Osteoblast (primary cell): ENCODE data around the gene RARA. TPM values are rescaled to one million over a fixed set of nuclear protein-coding genes. Genes with fewer than 3 reads are reported as not detected.

ENCODE experiments used
- DNase-seq: peaks from one replicate; pipeline ENCODE4 v3.0.0; 2011; ENCODE audit warnings: low spot score, mixed read lengths; ENCODE audit not compliant: insufficient read length; ENCODE audit errors: missing footprints
- H2AFZ ChIP-seq: 2 replicates; pipeline ENCODE4 v1.6.0; 2011; ENCODE audit warnings: mild to moderate bottlenecking, low read length
- H3K27ac ChIP-seq: 2 replicates; pipeline ENCODE4 v1.5.1; 2011; ENCODE audit warnings: mild to moderate bottlenecking, low read depth, low read length, moderate library complexity
- H3K27me3 ChIP-seq: 2 replicates; pipeline ENCODE4 v1.6.0; 2012; ENCODE audit warnings: mild to moderate bottlenecking, control low read depth, inconsistent platforms, low read length, moderate library complexity; ENCODE audit not compliant: insufficient read depth
- H3K36me3 ChIP-seq: 2 replicates; pipeline ENCODE4 v1.5.1; 2011; ENCODE audit warnings: mild to moderate bottlenecking, low read length, control low read depth, moderate library complexity; ENCODE audit not compliant: insufficient read depth
- H3K4me1 ChIP-seq: 2 replicates; pipeline ENCODE4 v1.5.1; 2011; ENCODE audit warnings: mild to moderate bottlenecking, low read length, control low read depth, moderate library complexity; ENCODE audit not compliant: insufficient read depth
- H3K4me2 ChIP-seq: 2 replicates; pipeline ENCODE4 v1.6.0; 2011; ENCODE audit warnings: mild to moderate bottlenecking, low read length; ENCODE audit not compliant: insufficient read depth
- H3K4me3 ChIP-seq: fragments of 200-600 bp; sonication (generic); 3 replicates; pipeline ENCODE4 v1.5.1; 2012; ENCODE audit warnings: mild to moderate bottlenecking, low read length, inconsistent platforms; ENCODE audit not compliant: insufficient read depth
- H3K79me2 ChIP-seq: 2 replicates; pipeline ENCODE4 v1.6.0; 2012; ENCODE audit warnings: mild to moderate bottlenecking, low read length, control low read depth, inconsistent platforms; ENCODE audit not compliant: insufficient read depth
- H3K9me3 ChIP-seq: 2 replicates; pipeline ENCODE4 v1.5.1; 2011; ENCODE audit warnings: low read depth, low read length, control low read depth
- H4K20me1 ChIP-seq: 2 replicates; pipeline ENCODE4 v1.6.0; 2012; ENCODE audit warnings: mild to moderate bottlenecking, low read length, control low read depth; ENCODE audit not compliant: insufficient read depth
- CTCF ChIP-seq: IDR thresholded peaks from 2 replicates; pipeline ENCODE4 v1.5.1; 2011; ENCODE audit warnings: mild to moderate bottlenecking, low read depth, low read length, moderate library complexity; ENCODE audit errors: extremely low read depth
- total RNA-seq: library from RNA; depleted of rRNA; stranded (reverse); fragments of >200 nt; gene quantifications from 2 replicates; pipeline ENCODE4 v1.2.3, GENCODE V29; 2012

The RARA gene
- total RNA-seq, 1 donor: 31.1 TPM

GRCh38 chr17:40314584-40314956 lies 5.6 kb downstream of the RARA start:
- Histone ChIP-seq H3K4me2 (peak overlapping the region; percentile 56), H3K27me3 (no peaks in the 10 kb centered on the region), H2AFZ (no peak overlapping the region), H3K9me3 (no peaks in the 10 kb centered on the region), H3K36me3 (no peaks in the 10 kb centered on the region), H3K27ac (peak overlapping the region; percentile 77), H3K79me2 (peaks cover 15% of the 10 kb centered on the region), H3K4me1 (peaks cover 73% of the 10 kb centered on the region), H3K4me3 (no peak overlapping the region), H4K20me1 (peaks cover 6% of the 10 kb centered on the region)
- no peak for TF ChIP-seq CTCF
- DNase-seq: peak; percentile 97

GRCh38 chr17:40315206-40315605 lies 6.2 kb downstream of the RARA start:
- peak overlapping the region; percentile 36 for H3K27ac ChIP-seq

GRCh38 chr17:40315678-40316570 lies 6.9 kb downstream of the RARA start:
- peaks cover 29% of the 10 kb centered on the region for H3K79me2 ChIP-seq
- peak overlapping the region; percentile 97 for H3K4me2 ChIP-seq
- H3K36me3 ChIP-seq: no peaks in the 10 kb centered on the region
- peak overlapping the region; percentile 44 for H3K4me3 ChIP-seq
- peak overlapping the region; percentile 36 for H3K27ac ChIP-seq
- H4K20me1 ChIP-seq: peaks cover 16% of the 10 kb centered on the region
- H3K27me3 ChIP-seq: no peaks in the 10 kb centered on the region
- peak overlapping the region; percentile 25 for H2AFZ ChIP-seq
- H3K9me3 ChIP-seq: no peaks in the 10 kb centered on the region
- peaks cover 85% of the 10 kb centered on the region for H3K4me1 ChIP-seq
- no peak for TF ChIP-seq CTCF
- peak; percentile 82 for DNase-seq

More at GRCh38 chr17:40315206-40315605, 6.2 kb downstream of the RARA start:
- H3K9me3 ChIP-seq: no peaks in the 10 kb centered on the region
- H3K79me2 ChIP-seq: peaks cover 22% of the 10 kb centered on the region
- no peak overlapping the region for H3K4me3 ChIP-seq
- no peak overlapping the region for H3K4me2 ChIP-seq
- peaks cover 8% of the 10 kb centered on the region for H4K20me1 ChIP-seq
- peaks cover 78% of the 10 kb centered on the region for H3K4me1 ChIP-seq
- no peak for DNase-seq
- H3K27me3 ChIP-seq: no peaks in the 10 kb centered on the region
- H2AFZ ChIP-seq: no peak overlapping the region
- TF ChIP-seq CTCF: no peak
- H3K36me3 ChIP-seq: no peaks in the 10 kb centered on the region

- no peaks in the 10 kb centered on the region for H3K36me3 ChIP-seq
- peak overlapping the region; percentile 56 for H2AFZ ChIP-seq
Observed at GRCh38 chr17:40316571-40317344, 7.8 kb downstream of the RARA start.

More at GRCh38 chr17:40316571-40317344, 7.8 kb downstream of the RARA start:
- Histone ChIP-seq H3K4me2 (peak overlapping the region; percentile 97), H3K27me3 (no peaks in the 10 kb centered on the region), H3K4me1 (peaks cover 86% of the 10 kb centered on the region), H3K79me2 (peaks cover 37% of the 10 kb centered on the region), H3K4me3 (peak overlapping the region; percentile 86), H4K20me1 (peaks cover 16% of the 10 kb centered on the region), H3K9me3 (no peaks in the 10 kb centered on the region), H3K27ac (peak overlapping the region; percentile 92)
- no peak for TF ChIP-seq CTCF
- peak; percentile 92 for DNase-seq
